ENCODE data around the gene GAS7. TPM values are rescaled to one million over a fixed set of nuclear protein-coding genes. Genes with fewer than 3 reads are reported as not detected.

Gene GAS7
- polyA plus RNA-seq, 1 experiment, result 1.4 TPM

DNA sequence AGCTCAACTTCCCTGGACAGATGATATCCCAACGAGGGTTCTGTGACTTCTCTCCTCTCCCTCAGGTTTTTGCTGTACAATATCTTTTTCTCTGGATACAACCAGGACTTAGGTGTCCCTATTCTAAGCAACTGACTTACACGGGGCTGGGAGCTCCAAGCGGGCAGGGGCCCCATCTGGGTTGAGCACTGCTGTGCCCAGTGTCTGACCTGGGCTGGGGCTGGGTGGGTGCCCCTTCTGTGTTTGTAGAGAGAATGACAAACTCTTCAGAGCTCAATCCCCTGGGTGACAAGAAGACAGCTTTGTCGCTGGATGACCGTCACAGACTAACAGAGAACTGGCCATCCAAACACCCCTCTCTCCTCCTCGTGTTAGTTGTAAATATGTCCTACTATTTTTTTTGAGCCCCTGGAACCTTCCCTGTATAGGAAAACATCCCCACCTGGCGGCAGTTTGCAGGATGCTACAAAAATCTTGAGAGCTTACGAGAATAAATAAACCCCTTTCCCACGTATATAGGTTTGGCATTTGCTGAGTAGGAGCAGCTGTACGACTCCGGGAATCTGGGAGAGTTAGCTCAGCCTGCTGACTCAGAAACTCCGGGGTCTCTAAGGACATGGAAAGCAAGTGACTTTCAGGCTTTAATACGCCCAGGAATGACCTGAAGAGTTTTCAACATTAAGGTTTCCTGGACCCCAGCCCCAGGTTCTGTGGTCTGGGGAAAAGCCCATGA is 269.6 kb downstream of the GAS7 start:
- H3K4me3 ChIP-seq (ENCODE audit: low read depth, low read length), result no peak overlapping the region
- peak; percentile 17 for DNase-seq (ENCODE audit: low read depth)
- ChIA-PET CTCF (interaction anchor here (1.0 to 7.2 kb wide), 10 partner anchors 11 to 688 kb away, joined by 3 to 98 read pairs (median 5); no protein-coding TSS in a partner anchor), POLR2A (no interaction called here)
- peaks cover 3% of the 10 kb centered on the region; the same call in 1 of the 2 replicates for H3K27me3 ChIP-seq (ENCODE audit: control insufficient read depth, insufficient read depth, low read length)
- TF ChIP-seq, protein P1, sequence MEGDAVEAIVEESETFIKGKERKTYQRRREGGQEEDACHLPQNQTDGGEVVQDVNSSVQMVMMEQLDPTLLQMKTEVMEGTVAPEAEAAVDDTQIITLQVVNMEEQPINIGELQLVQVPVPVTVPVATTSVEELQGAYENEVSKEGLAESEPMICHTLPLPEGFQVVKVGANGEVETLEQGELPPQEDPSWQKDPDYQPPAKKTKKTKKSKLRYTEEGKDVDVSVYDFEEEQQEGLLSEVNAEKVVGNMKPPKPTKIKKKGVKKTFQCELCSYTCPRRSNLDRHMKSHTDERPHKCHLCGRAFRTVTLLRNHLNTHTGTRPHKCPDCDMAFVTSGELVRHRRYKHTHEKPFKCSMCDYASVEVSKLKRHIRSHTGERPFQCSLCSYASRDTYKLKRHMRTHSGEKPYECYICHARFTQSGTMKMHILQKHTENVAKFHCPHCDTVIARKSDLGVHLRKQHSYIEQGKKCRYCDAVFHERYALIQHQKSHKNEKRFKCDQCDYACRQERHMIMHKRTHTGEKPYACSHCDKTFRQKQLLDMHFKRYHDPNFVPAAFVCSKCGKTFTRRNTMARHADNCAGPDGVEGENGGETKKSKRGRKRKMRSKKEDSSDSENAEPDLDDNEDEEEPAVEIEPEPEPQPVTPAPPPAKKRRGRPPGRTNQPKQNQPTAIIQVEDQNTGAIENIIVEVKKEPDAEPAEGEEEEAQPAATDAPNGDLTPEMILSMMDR (IDR thresholded peaks at IDR 0.05; ENCODE audit: insufficient read depth, low read depth, low read length), result peak; percentile 57
- H3K36me3 ChIP-seq (ENCODE audit: control insufficient read depth, insufficient read depth, low read length), result no peaks in the 10 kb centered on the region

DNA sequence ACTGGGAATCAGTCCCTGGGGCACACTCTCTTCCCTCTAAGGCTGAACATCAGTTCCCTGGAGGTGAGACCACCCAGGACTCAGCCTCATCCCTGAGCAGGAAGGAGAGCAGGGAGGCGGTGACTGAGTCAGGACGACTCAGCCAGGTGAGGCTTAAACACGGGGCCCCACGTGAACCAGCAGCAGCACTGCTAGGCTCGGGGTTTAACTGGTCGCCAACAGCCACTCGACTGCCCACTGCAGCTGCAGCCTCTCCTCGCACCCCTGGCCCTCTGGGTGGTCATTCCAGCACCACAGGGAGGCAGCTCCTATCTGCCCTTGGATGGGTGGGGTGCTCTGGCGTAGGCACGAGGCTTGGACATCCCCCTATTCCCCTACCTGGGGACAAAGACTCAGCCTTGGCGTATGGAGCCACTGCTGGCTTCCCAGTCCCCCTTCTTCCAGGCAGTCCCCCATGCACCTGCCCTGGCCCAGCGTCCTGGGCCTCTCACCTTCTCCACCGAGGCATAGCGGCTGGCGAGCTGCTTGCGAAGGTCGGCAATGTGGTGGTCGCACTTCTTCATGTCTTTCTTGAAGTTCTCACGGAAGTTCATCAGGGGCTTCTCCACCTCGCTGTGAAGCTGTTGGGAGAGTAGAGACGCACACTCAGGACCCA is 272.1 kb downstream of the GAS7 start:
- CTCF ChIA-PET, result interaction anchor here (1.3 to 7.2 kb wide), 7 partner anchors 10 to 690 kb away, joined by 4 to 98 read pairs (median 14); no protein-coding TSS in a partner anchor
- no peak for DNase-seq (ENCODE audit: low read depth)
- Histone ChIP-seq H3K4me3 (ENCODE audit: low read depth, low read length) (no peak overlapping the region), H3K27me3 (ENCODE audit: control insufficient read depth, insufficient read depth, low read length) (peaks cover 3% of the 10 kb centered on the region; the same call in 1 of the 2 replicates), H3K36me3 (ENCODE audit: control insufficient read depth, insufficient read depth, low read length) (no peaks in the 10 kb centered on the region)
- TF ChIP-seq, protein P1 (IDR thresholded peaks at IDR 0.05; ENCODE audit: insufficient read depth, low read depth, low read length), result no peak
- POLR2A ChIA-PET, result no interaction called here

DNA sequence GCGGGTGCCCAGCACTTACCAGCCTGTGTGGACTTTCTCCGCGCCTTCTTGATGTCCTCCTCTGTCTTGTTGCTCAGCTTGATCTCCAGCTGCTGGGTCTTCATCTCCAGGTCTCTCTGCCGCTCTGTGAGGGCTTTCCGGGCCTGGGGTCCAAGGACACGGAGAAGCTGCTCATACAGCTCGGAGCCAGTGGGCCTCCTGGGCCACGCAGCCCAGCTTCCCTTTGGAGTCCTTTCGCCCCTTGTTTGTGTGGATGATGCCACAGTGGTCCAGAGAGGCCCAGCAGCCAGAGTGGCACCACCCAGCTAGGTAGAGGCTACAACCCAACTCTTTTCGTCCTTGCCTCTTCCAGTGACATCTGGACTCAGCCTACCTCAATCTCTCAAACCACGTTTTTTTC is 272.9 kb downstream of the GAS7 start:
- DNase-seq (ENCODE audit: low read depth), result no peak
- ChIA-PET POLR2A (no interaction called here), CTCF (interaction anchor here (1.0 to 7.2 kb wide), 12 partner anchors 9 to 691 kb away, joined by 4 to 98 read pairs (median 7); no protein-coding TSS in a partner anchor)
- no peaks in the 10 kb centered on the region for H3K36me3 ChIP-seq (ENCODE audit: control insufficient read depth, insufficient read depth, low read length)
- H3K27me3 ChIP-seq (ENCODE audit: control insufficient read depth, insufficient read depth, low read length), result peaks cover 3% of the 10 kb centered on the region; the same call in 1 of the 2 replicates
- TF ChIP-seq, protein P1 (IDR thresholded peaks at IDR 0.05; ENCODE audit: insufficient read depth, low read depth, low read length), result no peak
- H3K4me3 ChIP-seq (ENCODE audit: low read depth, low read length), result no peak overlapping the region

DNA sequence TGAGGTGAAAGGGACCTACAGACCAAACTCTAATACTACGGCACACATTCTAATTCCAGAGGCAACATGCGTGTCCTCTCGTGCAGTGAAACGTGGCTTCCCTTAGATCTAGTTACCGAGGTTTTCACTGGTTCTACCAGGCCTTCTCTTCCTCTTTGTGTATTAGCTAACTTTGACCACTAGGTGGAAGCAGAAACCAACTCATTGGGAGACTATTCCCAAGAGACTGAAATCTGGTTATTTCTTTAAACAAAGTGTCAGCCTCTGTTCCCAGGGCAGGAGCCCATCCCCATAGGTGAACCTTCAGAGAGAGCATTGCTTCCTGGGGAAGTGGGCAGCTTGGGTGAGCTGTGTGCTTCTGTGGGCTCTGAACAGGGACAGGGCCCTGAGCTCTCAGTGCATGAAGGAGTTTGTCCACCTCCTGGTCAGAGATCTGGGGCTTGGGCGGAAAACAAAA is 273.6 kb downstream of the GAS7 start:
- no peaks in the 10 kb centered on the region for H3K36me3 ChIP-seq (ENCODE audit: control insufficient read depth, insufficient read depth, low read length)
- TF ChIP-seq, protein P1 (IDR thresholded peaks at IDR 0.05; ENCODE audit: insufficient read depth, low read depth, low read length), result peak; percentile 82
- H3K4me3 ChIP-seq (ENCODE audit: low read depth, low read length), result no peak overlapping the region
- CTCF ChIA-PET, result interaction anchor here (0.6 to 7.2 kb wide), 19 partner anchors 9 to 1325 kb away, joined by 3 to 98 read pairs (median 5); no protein-coding TSS in a partner anchor
- POLR2A ChIA-PET, result interaction anchor here (0.7 kb wide), 1 partner anchor 264 kb away, joined by 5 read pairs; no protein-coding TSS in a partner anchor
- no peak for DNase-seq (ENCODE audit: low read depth)
- H3K27me3 ChIP-seq (ENCODE audit: control insufficient read depth, insufficient read depth, low read length), result peaks cover 3% of the 10 kb centered on the region; the same call in 1 of the 2 replicates
